Head of caudate nucleus (tissue), 42 donors: ENCODE data around the gene SRPRA.

Source experiments
- DNase-seq, 42 donors: peaks; one replicate each; pipeline versions ENCODE4 v3.0.0 to v3.0.0-alpha.2; 2020 to 2021; ENCODE audit warnings: mixed read lengths in 7 of 42
- intact Hi-C: fragments of 100-400 bp; cut with DNase I; formaldehyde crosslinking; loops from one replicate; pipeline ENCODE4 v1.15.0; 2022

SRPRA gene

GRCh38 chr11:126254819-126255218 lies 13.9 kb downstream of the SRPRA start:
- no peak for DNase-seq
- intact Hi-C loops: no loop called here

GRCh38 chr11:126253265-126253664 lies 15.4 kb downstream of the SRPRA start:
- intact Hi-C loops: no loop called here

GRCh38 chr11:126246636-126247035 lies 22.1 kb downstream of the SRPRA start:
- no peak for DNase-seq
- intact Hi-C loops: no loop called here

More at GRCh38 chr11:126253265-126253664, 15.4 kb downstream of the SRPRA start:
- DNase-seq: no peak

GRCh38 chr11:126233391-126233790 lies 35.3 kb downstream of the SRPRA start:
- DNase-seq: no peak
- intact Hi-C loops: no loop called here

GRCh38 chr11:126232683-126233082 lies 36.0 kb downstream of the SRPRA start:
- intact Hi-C loops: no loop called here
- no peak for DNase-seq

DNA sequence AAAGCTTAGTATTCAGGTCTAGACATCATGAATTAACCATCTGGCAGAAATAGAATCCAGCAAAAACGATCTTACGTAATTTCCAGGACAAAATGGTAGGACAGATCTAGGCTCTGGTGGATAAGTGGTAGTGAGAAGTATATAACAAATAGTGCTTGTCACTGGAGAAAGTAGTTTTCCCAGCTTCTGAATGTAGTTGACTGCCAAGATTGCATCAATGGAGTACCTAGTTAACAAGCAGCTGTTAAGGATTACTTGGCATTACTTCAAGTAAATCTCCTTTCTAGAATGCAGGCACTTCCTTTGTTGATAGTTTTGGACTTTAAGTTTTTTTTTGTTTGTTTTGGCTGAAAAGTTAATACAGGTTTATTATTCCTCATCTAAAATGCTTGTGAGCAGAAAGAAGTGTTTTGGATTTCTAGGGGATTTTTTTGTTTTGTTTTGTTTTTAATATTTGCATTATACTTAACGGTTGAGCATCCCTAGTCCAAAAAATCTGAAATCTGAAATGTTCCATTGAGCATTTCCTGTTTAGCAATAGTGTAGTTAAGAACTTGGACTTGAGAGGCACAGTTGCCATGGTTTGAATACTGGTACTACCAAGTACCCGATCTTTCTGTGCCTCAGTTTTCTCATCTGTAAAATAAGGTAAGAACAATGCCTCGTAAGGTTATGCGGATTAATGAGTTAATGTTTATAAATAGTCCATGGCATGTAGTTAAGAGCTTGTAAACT lies 36.8 kb downstream of the SRPRA start:
- intact Hi-C loops: no loop called here
- DNase-seq: no peak

DNA sequence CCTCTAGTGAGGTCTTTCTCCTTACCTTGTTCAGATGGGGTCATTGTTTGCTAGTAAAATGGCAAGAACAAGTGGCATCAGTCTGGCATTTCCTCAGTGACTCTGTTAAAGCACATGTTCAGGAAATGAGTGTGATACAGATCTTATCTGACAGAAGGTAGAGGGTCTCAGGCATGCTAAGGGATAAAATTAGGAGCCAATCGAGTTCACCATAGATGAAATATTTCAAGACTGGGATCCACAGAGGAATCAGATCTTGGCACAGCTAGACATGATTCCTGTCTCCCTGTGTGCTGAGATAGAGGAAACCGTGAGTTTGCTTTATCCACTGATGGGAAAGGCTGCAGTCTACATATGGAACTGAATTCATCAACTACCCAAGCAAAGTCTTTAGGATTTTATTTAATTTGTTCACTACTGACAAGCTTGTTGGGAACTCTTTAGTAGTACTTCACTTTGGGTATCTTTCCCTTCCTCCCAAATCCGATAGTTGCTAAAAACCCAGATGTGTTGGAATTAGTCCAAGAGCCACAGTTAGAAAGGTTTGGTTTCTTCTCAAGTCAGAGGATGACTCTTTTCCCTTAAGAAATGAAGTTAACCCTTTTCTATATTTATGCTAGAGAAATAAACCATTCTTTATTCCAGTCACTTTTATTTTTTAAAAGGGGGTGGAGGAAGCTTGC lies 38.7 kb downstream of the SRPRA start:
- intact Hi-C loops: no loop called here
- DNase-seq: no peak

- DNase-seq: no peak
- intact Hi-C loops: no loop called here
Observed at GRCh38 chr11:126226334-126227084, 42.2 kb downstream of the SRPRA start.

GRCh38 chr11:126225295-126225665 lies 43.4 kb downstream of the SRPRA start:
- no peak for DNase-seq
- intact Hi-C loops: no loop called here

DNA sequence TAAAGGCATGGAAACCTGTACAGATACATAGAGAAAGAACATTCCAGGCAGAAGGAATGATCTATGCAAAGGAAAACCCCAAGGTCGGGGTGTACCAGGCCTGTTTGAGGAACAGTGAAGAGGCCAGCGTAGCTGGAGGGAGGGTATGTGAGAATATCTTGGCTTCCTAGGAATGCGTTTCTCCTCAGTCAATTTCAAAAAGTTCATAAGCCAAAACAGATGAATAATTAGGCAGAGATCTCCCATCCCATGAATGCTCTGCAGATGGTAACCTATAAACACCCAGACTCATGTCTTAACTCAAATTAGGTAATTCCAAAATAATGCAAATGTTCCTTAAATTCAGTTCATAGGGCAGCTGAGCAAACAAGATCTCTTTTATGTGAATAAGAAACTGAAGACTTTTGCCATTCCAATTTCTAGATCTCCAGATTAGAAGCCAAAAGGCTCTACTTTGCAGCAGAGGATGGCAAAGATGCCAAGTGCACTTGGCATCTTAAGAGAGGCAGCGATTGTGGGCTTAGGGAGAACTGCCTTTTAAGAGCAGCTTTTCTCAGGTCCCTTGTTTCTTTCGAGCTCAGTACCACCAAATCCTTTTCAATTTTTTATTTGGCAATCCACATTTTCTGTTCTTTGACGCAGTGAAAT lies 43.9 kb downstream of the SRPRA start:
- no peak for DNase-seq
- intact Hi-C loops: no loop called here

GRCh38 chr11:126219547-126219946 lies 49.1 kb downstream of the SRPRA start:
- intact Hi-C loops: no loop called here
- DNase-seq: peak in 1 of 42 donors; percentile 24

GRCh38 chr11:126217491-126217890 lies 51.2 kb downstream of the SRPRA start:
- DNase-seq: peak in 1 of 42 donors; percentile 23
- intact Hi-C loops: no loop called here

DNA sequence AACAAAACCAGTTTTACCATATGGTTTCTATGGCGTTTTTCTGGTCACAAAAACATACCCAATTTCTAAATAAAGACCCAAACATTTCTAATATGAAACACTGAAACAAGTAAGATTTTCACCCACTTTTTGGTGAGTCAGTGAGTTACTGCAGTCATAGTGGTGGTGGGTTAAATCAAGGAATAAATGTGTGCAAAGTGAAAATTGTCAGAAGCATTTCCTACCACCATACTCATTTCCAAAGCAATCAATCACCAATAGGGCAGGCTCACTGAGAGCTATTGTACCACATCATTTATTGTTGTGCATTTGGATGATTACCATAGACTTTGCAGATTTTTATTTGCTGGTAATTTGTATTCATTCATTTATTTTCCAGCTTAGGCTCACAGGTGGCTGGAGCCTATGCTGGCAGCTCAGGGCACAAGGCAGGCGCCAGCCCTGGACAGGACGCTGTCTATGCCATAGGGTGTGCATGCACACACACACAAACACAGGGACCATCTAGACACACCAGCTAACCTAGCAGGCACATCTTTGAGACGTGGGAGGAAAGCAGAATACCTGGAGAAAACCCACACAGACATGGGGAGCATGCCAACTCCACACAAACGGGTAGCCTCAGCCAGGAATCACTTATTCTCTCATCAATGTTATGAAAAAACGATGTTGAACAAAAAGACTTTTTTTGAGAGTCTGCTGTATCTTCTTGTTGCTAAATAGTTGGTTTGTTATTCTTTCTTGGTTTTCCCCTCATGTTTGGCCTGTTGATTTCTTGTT lies 52.0 kb downstream of the SRPRA start:
- intact Hi-C loops: no loop called here
- DNase-seq: peak in 25 of 42 donors; percentile 18 to 70 (median 39)

DNA sequence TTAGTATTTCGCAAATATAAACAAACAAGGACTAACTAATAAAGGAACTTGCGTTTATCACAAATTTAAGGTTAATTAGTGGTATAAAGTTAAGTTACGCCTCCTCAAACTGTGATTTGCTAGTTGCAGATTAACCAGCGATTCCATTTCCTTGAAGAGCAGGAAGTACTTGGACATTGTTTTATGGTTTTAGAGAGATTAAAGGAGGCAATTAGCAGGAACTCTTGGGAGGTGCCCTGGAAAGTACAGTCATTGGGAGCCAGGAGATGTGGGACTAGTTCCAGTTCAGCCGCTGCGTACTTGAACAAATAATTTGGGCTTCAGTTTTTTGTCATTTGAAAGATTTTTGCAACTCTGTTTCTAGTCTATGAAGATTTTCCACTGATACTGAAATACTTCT lies 53.9 kb downstream of the SRPRA start:
- no peak for DNase-seq

GRCh38 chr11:126214441-126214840 lies 54.3 kb downstream of the SRPRA start:
- intact Hi-C loops: loop anchor here (5.0 kb wide), 1 partner anchor 53 kb away; the partner anchor contains the start of genes FOXRED1 and SRPRA
- no peak for DNase-seq

More for the DNA sequence above, 53.9 kb downstream of the SRPRA start:
- intact Hi-C loops: loop anchor here (5.0 kb wide), 1 partner anchor 52 kb away; the partner anchor contains the start of genes FOXRED1 and SRPRA
